ENCODE measurements around the gene NCKAP1.
"Not testable (repeated sequence)": the region's sequence is repeated elsewhere in the genome, so short reads cannot be mapped to it uniquely, and the experiment has no call there.

Gene NCKAP1

DNA sequence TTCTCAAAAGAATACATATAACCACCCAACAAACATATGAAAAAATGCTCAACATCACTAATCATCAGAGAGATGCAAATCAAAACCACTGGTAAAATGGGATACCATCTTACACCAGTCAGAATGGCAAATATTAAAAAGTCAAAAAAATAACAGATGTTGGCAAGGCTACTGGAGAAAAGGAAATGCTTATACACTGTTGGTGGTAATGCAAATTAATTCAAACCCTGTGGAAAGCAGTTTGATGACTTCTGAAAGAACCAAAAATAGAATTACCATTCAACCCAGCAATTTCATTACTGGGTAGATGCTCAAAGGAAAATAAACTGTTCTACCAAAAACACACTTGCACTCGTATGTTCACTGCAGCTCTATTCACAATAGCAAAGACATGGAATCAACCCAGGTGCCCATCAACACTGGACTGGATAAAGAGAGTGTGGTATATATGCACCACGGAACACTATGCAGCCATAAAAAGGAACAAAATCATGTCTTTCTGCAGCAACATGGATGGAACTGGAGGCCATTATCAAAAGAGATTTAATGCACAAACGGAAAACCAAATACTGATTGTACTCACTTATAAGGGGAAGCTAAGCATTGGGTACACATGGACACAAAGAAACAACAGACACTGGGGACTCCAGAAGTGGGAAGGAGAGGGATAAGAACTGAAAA is 38.8 kb downstream of the NCKAP1 start:
- H3K4me3 ChIP-seq (replicated peaks; ENCODE audit: insufficient read depth, low read length) = no peak overlapping the region
- DNase-seq (ENCODE audit: low read depth in 1 of 2, low spot score in 1 of 2) = no peak
- TF ChIP-seq, protein P1, sequence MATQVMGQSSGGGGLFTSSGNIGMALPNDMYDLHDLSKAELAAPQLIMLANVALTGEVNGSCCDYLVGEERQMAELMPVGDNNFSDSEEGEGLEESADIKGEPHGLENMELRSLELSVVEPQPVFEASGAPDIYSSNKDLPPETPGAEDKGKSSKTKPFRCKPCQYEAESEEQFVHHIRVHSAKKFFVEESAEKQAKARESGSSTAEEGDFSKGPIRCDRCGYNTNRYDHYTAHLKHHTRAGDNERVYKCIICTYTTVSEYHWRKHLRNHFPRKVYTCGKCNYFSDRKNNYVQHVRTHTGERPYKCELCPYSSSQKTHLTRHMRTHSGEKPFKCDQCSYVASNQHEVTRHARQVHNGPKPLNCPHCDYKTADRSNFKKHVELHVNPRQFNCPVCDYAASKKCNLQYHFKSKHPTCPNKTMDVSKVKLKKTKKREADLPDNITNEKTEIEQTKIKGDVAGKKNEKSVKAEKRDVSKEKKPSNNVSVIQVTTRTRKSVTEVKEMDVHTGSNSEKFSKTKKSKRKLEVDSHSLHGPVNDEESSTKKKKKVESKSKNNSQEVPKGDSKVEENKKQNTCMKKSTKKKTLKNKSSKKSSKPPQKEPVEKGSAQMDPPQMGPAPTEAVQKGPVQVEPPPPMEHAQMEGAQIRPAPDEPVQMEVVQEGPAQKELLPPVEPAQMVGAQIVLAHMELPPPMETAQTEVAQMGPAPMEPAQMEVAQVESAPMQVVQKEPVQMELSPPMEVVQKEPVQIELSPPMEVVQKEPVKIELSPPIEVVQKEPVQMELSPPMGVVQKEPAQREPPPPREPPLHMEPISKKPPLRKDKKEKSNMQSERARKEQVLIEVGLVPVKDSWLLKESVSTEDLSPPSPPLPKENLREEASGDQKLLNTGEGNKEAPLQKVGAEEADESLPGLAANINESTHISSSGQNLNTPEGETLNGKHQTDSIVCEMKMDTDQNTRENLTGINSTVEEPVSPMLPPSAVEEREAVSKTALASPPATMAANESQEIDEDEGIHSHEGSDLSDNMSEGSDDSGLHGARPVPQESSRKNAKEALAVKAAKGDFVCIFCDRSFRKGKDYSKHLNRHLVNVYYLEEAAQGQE (IDR thresholded peaks at IDR 0.05; ENCODE audit: insufficient replicate concordance, low read depth) = no peak
- no peak for TF ChIP-seq GABPA (IDR thresholded peaks at IDR 0.05; ENCODE audit: low read depth)
- no peak overlapping the region for H3K27ac ChIP-seq (replicated peaks)
- H3K27me3 ChIP-seq (ENCODE audit: insufficient read depth, poor library complexity, severe bottlenecking) = no peaks in the 10 kb centered on the region

DNA sequence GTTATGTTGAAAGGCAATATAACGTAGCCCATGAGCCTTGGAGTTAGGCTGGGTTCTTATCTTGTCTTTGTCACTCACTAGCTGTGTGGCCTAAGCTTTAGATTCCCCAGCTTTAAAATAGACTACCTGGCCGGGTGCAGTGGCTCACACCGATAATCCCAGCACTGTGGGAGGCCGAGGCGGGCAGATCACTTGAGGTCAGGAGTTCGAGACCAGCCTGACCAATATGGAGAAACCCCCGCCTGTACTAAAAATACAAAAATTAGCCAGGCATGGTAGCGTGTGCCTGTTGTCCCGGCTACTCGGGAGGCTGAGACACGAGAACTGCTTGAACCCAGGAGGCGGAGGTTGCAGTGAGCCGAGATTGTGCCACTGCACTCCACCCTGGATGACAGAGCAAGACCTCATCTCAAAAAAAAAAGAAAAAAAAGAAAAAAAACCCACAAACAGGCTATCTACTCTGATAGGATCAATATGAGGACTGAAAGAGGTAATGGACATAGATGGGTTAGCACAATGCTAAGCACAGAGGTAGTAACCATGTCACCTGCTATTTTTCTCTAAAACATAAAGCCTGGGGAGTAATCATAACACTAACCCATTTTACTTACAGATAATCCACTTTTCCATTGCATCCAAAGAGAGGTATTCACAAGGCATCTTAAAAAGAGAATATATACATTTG is 43.9 kb downstream of the NCKAP1 start:
- no peak overlapping the region for H3K27ac ChIP-seq (replicated peaks)
- no peak overlapping the region for H3K4me3 ChIP-seq (replicated peaks; ENCODE audit: insufficient read depth, low read length)
- TF ChIP-seq, protein P2, sequence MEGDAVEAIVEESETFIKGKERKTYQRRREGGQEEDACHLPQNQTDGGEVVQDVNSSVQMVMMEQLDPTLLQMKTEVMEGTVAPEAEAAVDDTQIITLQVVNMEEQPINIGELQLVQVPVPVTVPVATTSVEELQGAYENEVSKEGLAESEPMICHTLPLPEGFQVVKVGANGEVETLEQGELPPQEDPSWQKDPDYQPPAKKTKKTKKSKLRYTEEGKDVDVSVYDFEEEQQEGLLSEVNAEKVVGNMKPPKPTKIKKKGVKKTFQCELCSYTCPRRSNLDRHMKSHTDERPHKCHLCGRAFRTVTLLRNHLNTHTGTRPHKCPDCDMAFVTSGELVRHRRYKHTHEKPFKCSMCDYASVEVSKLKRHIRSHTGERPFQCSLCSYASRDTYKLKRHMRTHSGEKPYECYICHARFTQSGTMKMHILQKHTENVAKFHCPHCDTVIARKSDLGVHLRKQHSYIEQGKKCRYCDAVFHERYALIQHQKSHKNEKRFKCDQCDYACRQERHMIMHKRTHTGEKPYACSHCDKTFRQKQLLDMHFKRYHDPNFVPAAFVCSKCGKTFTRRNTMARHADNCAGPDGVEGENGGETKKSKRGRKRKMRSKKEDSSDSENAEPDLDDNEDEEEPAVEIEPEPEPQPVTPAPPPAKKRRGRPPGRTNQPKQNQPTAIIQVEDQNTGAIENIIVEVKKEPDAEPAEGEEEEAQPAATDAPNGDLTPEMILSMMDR (IDR thresholded peaks at IDR 0.05; ENCODE audit: insufficient read depth, low read length) = no peak
- TF ChIP-seq SPI1 (IDR thresholded peaks at IDR 0.05; ENCODE audit: borderline replicate concordance, low read depth) (no peak), POLR2AphosphoS5 (IDR thresholded peaks at IDR 0.05; ENCODE audit: low read depth) (no peak), GABPA (IDR thresholded peaks at IDR 0.05; ENCODE audit: low read depth) (no peak)
- TF ChIP-seq, protein P1 (IDR thresholded peaks at IDR 0.05; ENCODE audit: insufficient replicate concordance, low read depth) = no peak
- DNase-seq (ENCODE audit: low read depth in 1 of 2, low spot score in 1 of 2) = no peak
- no peaks in the 10 kb centered on the region for H3K27me3 ChIP-seq (ENCODE audit: insufficient read depth, poor library complexity, severe bottlenecking)

DNA sequence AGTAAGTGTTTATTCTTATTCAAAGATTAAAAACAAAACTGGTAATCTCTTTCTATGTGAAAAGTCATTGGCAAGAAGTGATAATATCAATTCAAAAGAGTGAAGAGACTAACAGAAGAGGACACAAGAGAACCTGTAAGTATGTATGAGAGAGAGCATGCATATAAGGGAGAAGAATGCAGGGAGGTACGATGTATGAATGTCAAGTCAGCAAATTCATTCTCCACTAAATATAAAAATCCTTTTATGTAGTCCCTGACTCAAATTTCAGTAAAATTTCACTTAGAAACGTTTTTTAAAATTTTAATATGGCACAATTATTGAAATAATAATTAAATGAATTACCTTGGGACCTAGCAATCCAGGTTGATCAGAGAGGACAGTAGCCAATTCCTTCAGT is 55.3 kb downstream of the NCKAP1 start:
- no peak for DNase-seq (ENCODE audit: low read depth in 1 of 2, low spot score in 1 of 2)
- Histone ChIP-seq H3K27ac (replicated peaks) (no peak overlapping the region), H3K4me3 (replicated peaks; ENCODE audit: insufficient read depth, low read length) (no peak overlapping the region), H3K27me3 (ENCODE audit: insufficient read depth, poor library complexity, severe bottlenecking) (no peaks in the 10 kb centered on the region)
- TF ChIP-seq, protein P1 (IDR thresholded peaks at IDR 0.05; ENCODE audit: insufficient replicate concordance, low read depth) = no peak
- TF ChIP-seq SPI1 (IDR thresholded peaks at IDR 0.05; ENCODE audit: borderline replicate concordance, low read depth) (no peak), POLR2AphosphoS5 (IDR thresholded peaks at IDR 0.05; ENCODE audit: low read depth) (no peak), GABPA (IDR thresholded peaks at IDR 0.05; ENCODE audit: low read depth) (no peak)
- TF ChIP-seq, protein P2 (IDR thresholded peaks at IDR 0.05; ENCODE audit: insufficient read depth, low read length) = no peak

DNA sequence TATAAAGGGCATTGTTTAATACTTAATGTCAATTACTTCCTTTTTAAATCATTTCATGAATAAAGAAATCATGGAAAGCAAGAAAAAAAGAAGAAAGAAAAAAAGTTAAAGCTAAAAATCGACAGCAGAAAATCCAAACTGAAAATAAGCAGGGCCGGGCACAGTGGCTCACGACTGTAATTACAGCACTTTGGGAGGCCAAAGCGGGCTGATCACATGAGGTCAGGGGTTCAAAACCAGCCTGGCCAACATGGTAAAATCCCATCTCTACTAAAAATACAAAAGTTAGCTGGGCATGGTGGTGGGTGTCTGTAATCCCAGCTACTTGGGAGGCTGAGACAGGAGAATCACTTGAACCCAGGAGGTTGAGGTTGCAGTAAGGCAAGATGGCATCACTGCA is 56.8 kb downstream of the NCKAP1 start:
- not testable (repeated sequence) for H3K27ac ChIP-seq (replicated peaks); DNase-seq (ENCODE audit: low read depth in 1 of 2, low spot score in 1 of 2); H3K4me3 ChIP-seq (replicated peaks; ENCODE audit: insufficient read depth, low read length)

More for the DNA sequence above, 56.8 kb downstream of the NCKAP1 start:
- not testable (repeated sequence) for H3K27me3 ChIP-seq (ENCODE audit: insufficient read depth, poor library complexity, severe bottlenecking)
